Measurements from ENCODE around the gene MED12.
A peak's percentile ranks its signal among the peaks of the same experiment; 100 is the strongest.
"Not testable (repeated sequence)": the region's sequence is repeated elsewhere in the genome, so short reads cannot be mapped to it uniquely, and the experiment has no call there.

The MED12 gene

GRCh38 chrX:71166461-71166860 lies 48.1 kb downstream of the MED12 start:
- no peak for DNase-seq

GRCh38 chrX:71167031-71167781 lies 48.8 kb downstream of the MED12 start:
- no peak for DNase-seq

GRCh38 chrX:71168134-71168533 lies 49.7 kb downstream of the MED12 start:
- no peak for DNase-seq

GRCh38 chrX:71169586-71169985 lies 51.2 kb downstream of the MED12 start:
- no peak for DNase-seq

GRCh38 chrX:71170660-71171059 lies 52.3 kb downstream of the MED12 start:
- DNase-seq: no peak

GRCh38 chrX:71171110-71171801 lies 52.9 kb downstream of the MED12 start:
- DNase-seq: no peak

GRCh38 chrX:71173440-71173839 lies 55.0 kb downstream of the MED12 start:
- no peak for DNase-seq

GRCh38 chrX:71174795-71175194 lies 56.4 kb downstream of the MED12 start:
- DNase-seq: no peak

GRCh38 chrX:71175531-71175930 lies 57.1 kb downstream of the MED12 start:
- DNase-seq: no peak

- DNase-seq: no peak
Observed at GRCh38 chrX:71177327-71177726, 58.9 kb downstream of the MED12 start.

- DNase-seq: peak; percentile 21 to 45
Observed at GRCh38 chrX:71178908-71179307, 60.5 kb downstream of the MED12 start.

GRCh38 chrX:71180579-71181265 lies 62.3 kb downstream of the MED12 start:
- DNase-seq: not testable (repeated sequence)

- peak; percentile 15 to 36 for DNase-seq
Observed at GRCh38 chrX:71181558-71181909, 63.1 kb downstream of the MED12 start.

- DNase-seq: peak; percentile 74 to 77
Observed at GRCh38 chrX:71181910-71182799, 63.8 kb downstream of the MED12 start.

- no peak for DNase-seq
Observed at GRCh38 chrX:71182871-71183270, 64.5 kb downstream of the MED12 start.

- no peak for DNase-seq
Observed at GRCh38 chrX:71183341-71183740, 64.9 kb downstream of the MED12 start.

- DNase-seq: no peak
Observed at GRCh38 chrX:71184092-71184491, 65.7 kb downstream of the MED12 start.

GRCh38 chrX:71184803-71185495 lies 66.6 kb downstream of the MED12 start:
- no peak for DNase-seq

- no peak for DNase-seq
Observed at GRCh38 chrX:71191248-71191647, 72.9 kb downstream of the MED12 start.

Data from activated CD4-positive, alpha-beta T cell treated with anti-CD3 and anti-CD28 coated beads for 4 hours (primary cell).